ENCODE results near the gene CDK15. TPM values are rescaled to one million over a fixed set of nuclear protein-coding genes. Genes with fewer than 3 reads are reported as not detected.

The CDK15 gene
- total and polyA plus RNA-seq, 8 donors, result 0.20 to 0.84 (median 0.43) TPM

- intact Hi-C loops (cut with DNase I), result no loop called here
- Histone ChIP-seq H3K27ac (no peak overlapping the region), H3K4me1 (no peaks in the 10 kb centered on the region), H3K27me3 (peaks cover 0 to 24% of the 10 kb centered on the region in 2 donors), H3K36me3 (no peaks in the 10 kb centered on the region), H3K9me3 (no peaks in the 10 kb centered on the region), H3K4me3 (no peak overlapping the region)
- no peak for ATAC-seq
- DNase-seq, result no peak
- TF ChIP-seq, protein P1, sequence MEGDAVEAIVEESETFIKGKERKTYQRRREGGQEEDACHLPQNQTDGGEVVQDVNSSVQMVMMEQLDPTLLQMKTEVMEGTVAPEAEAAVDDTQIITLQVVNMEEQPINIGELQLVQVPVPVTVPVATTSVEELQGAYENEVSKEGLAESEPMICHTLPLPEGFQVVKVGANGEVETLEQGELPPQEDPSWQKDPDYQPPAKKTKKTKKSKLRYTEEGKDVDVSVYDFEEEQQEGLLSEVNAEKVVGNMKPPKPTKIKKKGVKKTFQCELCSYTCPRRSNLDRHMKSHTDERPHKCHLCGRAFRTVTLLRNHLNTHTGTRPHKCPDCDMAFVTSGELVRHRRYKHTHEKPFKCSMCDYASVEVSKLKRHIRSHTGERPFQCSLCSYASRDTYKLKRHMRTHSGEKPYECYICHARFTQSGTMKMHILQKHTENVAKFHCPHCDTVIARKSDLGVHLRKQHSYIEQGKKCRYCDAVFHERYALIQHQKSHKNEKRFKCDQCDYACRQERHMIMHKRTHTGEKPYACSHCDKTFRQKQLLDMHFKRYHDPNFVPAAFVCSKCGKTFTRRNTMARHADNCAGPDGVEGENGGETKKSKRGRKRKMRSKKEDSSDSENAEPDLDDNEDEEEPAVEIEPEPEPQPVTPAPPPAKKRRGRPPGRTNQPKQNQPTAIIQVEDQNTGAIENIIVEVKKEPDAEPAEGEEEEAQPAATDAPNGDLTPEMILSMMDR (IDR thresholded peaks at IDR 0.05), result no peak
Measured at GRCh38 chr2:201892516-201892915, 86.2 kb downstream of the CDK15 start.

GRCh38 chr2:201900362-201900761 lies 94.0 kb downstream of the CDK15 start:
- intact Hi-C loops (cut with DNase I), result no loop called here

DNA sequence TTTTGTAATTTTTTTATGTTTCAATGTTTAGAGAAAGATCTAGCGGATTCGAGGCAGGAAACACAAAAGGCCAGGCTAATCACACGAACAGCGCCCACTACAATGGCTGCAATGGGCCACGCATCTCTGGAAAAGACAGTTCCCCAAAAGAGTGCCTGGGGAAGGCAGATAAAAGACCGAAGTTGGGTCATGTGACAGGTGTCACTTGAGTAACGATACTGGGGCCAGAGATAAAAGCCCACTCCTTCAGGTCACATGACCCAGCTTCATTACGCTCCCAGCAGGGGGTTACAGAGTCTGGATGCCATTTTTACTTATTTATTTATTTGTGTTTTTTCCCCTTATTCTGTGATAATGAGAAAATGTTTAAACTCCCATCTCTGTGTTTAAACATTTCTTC lies 95.4 kb downstream of the CDK15 start:
- no peaks in the 10 kb centered on the region for H3K9me3 ChIP-seq
- no peaks in the 10 kb centered on the region for H3K4me1 ChIP-seq
- H3K36me3 ChIP-seq, result no peaks in the 10 kb centered on the region
- peaks cover 0 to 8% of the 10 kb centered on the region in 2 donors for H3K27me3 ChIP-seq
- no peak overlapping the region for H3K27ac ChIP-seq
- intact Hi-C loops (cut with DNase I), result no loop called here
- DNase-seq, result no peak
- TF ChIP-seq, protein P1 (IDR thresholded peaks at IDR 0.05), result no peak
- no peak for ATAC-seq
- no peak overlapping the region for H3K4me3 ChIP-seq

More at GRCh38 chr2:201900362-201900761, 94.0 kb downstream of the CDK15 start:
- ATAC-seq (no peak), DNase-seq (no peak)
- no peaks in the 10 kb centered on the region for H3K9me3 ChIP-seq
- no peaks in the 10 kb centered on the region for H3K4me1 ChIP-seq
- no peak overlapping the region for H3K27ac ChIP-seq
- no peak overlapping the region for H3K4me3 ChIP-seq
- TF ChIP-seq, protein P1 (IDR thresholded peaks at IDR 0.05), result no peak
- no peaks in the 10 kb centered on the region for H3K36me3 ChIP-seq
- peaks cover 0 to 8% of the 10 kb centered on the region in 2 donors for H3K27me3 ChIP-seq

DNA sequence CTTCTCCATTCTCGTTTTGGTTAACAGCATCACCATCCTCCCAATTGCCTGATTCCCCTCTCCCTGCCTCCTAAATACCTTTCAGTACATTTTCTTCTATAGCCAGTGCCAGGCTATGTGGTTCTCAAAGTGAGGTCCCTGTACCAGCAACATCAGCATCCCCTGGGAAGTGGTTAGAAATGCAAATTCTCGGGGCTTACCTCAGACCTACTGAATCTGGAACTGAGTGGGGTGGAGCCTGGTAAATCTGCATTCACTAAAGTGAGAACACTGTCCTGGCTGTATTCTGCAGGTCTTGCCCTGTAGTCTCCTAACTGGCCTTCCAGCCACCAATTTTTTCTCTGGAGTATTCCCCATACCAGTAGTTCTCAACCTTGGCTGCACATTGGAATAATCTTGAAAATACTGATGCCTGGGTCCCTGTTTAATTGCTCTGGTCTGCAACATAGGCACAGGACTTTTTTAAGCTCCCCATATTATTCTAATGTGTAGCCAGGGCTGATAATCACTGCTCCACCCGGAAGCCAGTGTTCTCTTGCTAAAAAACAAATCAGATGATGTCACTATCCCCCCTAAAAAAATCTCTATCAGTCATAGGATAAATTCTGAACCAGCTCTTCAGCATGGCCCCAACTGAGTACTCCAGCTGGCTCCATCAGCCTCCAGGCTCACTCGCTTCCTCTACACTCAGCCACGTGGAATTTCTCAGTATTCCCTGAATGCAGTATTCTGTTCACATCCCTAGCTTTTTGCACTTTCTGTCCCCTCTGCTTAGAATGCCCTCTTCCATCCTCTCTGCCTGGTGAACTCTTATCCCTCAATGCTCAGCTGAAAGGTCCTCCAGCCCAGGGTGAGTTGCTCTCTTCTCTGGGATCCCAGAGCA lies 98.4 kb downstream of the CDK15 start:
- Histone ChIP-seq H3K9me3 (no peaks in the 10 kb centered on the region), H3K27me3 (peaks cover 0 to 8% of the 10 kb centered on the region in 2 donors), H3K4me1 (peaks cover 2 to 4% of the 10 kb centered on the region in 2 donors), H3K27ac (no peak overlapping the region), H3K36me3 (no peaks in the 10 kb centered on the region), H3K4me3 (no peak overlapping the region)
- intact Hi-C loops (cut with DNase I), result no loop called here
- TF ChIP-seq, protein P1 (IDR thresholded peaks at IDR 0.05), result no peak
- DNase-seq, result no peak
- ATAC-seq, result no peak

DNA sequence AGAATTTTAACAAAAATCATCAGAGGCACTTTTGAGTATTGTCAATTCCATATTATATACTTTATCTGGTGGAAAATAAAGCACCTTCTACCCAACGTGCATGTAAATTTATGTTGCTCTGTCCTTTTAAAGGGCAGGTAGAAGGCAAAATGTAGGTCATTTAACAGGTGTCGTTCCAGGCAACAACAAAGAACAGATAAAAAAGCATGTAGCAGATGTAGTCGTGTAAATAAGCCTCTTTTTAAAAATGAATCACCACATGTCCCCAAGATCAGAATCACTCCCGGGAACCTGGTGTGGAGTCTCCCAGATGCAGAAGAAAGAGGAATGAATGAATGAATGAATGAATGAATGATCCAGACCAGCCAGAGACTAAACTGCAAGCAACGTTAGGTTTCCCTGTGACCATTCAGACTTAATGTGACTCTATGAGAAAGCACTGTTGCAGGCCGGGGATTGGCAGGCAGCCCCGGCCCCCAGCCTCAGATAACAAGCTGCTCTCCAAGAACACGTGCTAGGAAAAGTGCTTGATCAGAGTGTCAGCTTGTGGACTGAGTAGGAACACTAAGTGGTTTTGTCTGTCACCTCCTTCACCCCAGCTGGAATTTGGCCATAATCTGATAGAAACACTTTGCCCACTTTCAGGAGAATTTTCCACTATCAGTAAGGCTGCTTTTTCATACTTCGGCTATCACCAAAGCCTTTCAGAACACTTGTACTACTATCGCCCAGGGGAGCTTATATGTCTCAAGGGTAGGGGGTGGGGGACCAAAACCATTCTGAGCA lies 100.6 kb downstream of the CDK15 start:
- TF ChIP-seq, protein P1 (IDR thresholded peaks at IDR 0.05), result no peak
- no peaks in the 10 kb centered on the region for H3K9me3 ChIP-seq
- no peak overlapping the region for H3K27ac ChIP-seq
- H3K36me3 ChIP-seq, result no peaks in the 10 kb centered on the region
- DNase-seq (peak in 2 of 4 donors; percentile 48 to 74), ATAC-seq (peak; percentile 60)
- H3K4me3 ChIP-seq, result no peak overlapping the region
- H3K4me1 ChIP-seq, result peaks cover 3 to 5% of the 10 kb centered on the region in 2 donors
- intact Hi-C loops (cut with DNase I), result no loop called here
- H3K27me3 ChIP-seq, result no peaks in the 10 kb centered on the region

Measured in left lung (tissue), 10 donors.